SK-N-SH (cell line): ENCODE results near the gene TMEM132D. TPM values are rescaled to one million over a fixed set of nuclear protein-coding genes. Genes with fewer than 3 reads are reported as not detected.

Experiments used
- CTCF ChIA-PET: fragments of 300-600, 350-600 bp; formaldehyde crosslinking; extraction: SDS; loops from one replicate; lab custom pipeline; 2021; lab: Yijun Ruan, JAX
- POLR2A ChIA-PET: fragments of 350-600 bp; sonication (Branson Sonifier 250); formaldehyde crosslinking; extraction: SDS; loops from one replicate; lab custom pipeline; 2020; ENCODE audit warnings: antibody characterized with exemption, inconsistent platforms; lab: Yijun Ruan, JAX
- DNase-seq: peaks from one replicate; pipeline ENCODE4 v3.0.0; 2012
- H2AFZ ChIP-seq: fragments of 200-600 bp; sonication (generic); 2 replicates; pipeline ENCODE4 v1.8.1; 2016; ENCODE audit warnings: antibody characterized with exemption, mild to moderate bottlenecking, low read depth
- H3F3A ChIP-seq: fragments of 200-600 bp; sonication (generic); replicated peaks from 2 replicates; pipeline ENCODE3; 2016; ENCODE audit warnings: antibody characterized with exemption, mild to moderate bottlenecking; ENCODE audit not compliant: insufficient read depth
- H3K27ac ChIP-seq, 2 experiments: fragments of 200-500 bp in 1 of 2; fragments of 200-600 bp in 1 of 2; sonication (Bioruptor generic) in 1 of 2; sonication (generic), shearing (Covaris generic) in 1 of 2; 2 replicates each; pipeline versions ENCODE4 v1.5.1 to v1.6.1; 2014 to 2016; ENCODE audit warnings: low read depth in 2 of 2, inconsistent platforms in 1 of 2, low read length in 1 of 2, mild to moderate bottlenecking in 1 of 2, mixed read lengths in 1 of 2
- H3K27me3 ChIP-seq: fragments of 200-600 bp; sonication (generic), shearing (Covaris generic); 2 replicates; pipeline ENCODE4 v1.6.1; 2016; ENCODE audit warnings: mixed run types; ENCODE audit not compliant: insufficient read depth
- H3K36me3 ChIP-seq, 2 experiments: fragments of 200-500 bp in 1 of 2; fragments of 200-600 bp in 1 of 2; sonication (Bioruptor generic) in 1 of 2; sonication (generic) in 1 of 2; replicated peaks in 1 of 2; 2 replicates each; pipeline versions ENCODE3 to v1.5.1; 2014 to 2016; ENCODE audit warnings: low read length in 1 of 2, mild to moderate bottlenecking in 1 of 2; ENCODE audit not compliant: insufficient read depth in 2 of 2, control insufficient read depth in 1 of 2
- H3K4me1 ChIP-seq, 2 experiments: fragments of 200-500 bp in 1 of 2; fragments of 200-600 bp in 1 of 2; sonication (Bioruptor generic) in 1 of 2; sonication (generic), shearing (Covaris generic) in 1 of 2; 2 replicates each; pipeline versions ENCODE4 v1.5.1 to v1.6.1; 2014 to 2016; ENCODE audit warnings: low read depth in 1 of 2, low read length in 1 of 2, mixed run types in 1 of 2; ENCODE audit not compliant: insufficient read depth in 2 of 2, control insufficient read depth in 1 of 2
- H3K4me2 ChIP-seq: fragments of 200-600 bp; sonication (generic), shearing (Covaris generic); 2 replicates; pipeline ENCODE4 v1.6.1; 2017; ENCODE audit warnings: mixed run types
- H3K4me3 ChIP-seq, 2 experiments: fragments of 200-500 bp in 1 of 2; fragments of 200-600 bp in 1 of 2; sonication (Bioruptor generic) in 1 of 2; sonication (generic), shearing (Covaris generic) in 1 of 2; 2 replicates each; pipeline versions ENCODE4 v1.5.1 to v1.8.1; 2014 to 2016; ENCODE audit warnings: low read depth in 2 of 2, inconsistent platforms in 1 of 2, low read length in 1 of 2, mild to moderate bottlenecking in 1 of 2, mixed read lengths in 1 of 2, moderate library complexity in 1 of 2
- H3K79me2 ChIP-seq: fragments of 200-600 bp; sonication (generic); 2 replicates; pipeline ENCODE4 v1.8.1; 2017; ENCODE audit warnings: mild to moderate bottlenecking; ENCODE audit not compliant: insufficient read depth
- H3K9ac ChIP-seq: fragments of 200-600 bp; sonication (generic); 2 replicates; pipeline ENCODE4 v1.6.1; 2017; ENCODE audit warnings: mixed run types
- H3K9me2 ChIP-seq: fragments of 200-600 bp; sonication (generic); 2 replicates; pipeline ENCODE4 v1.6.1; 2017; ENCODE audit warnings: mixed run types
- H3K9me3 ChIP-seq: fragments of 200-600 bp; sonication (generic); 2 replicates; pipeline ENCODE4 v1.6.1; 2017; ENCODE audit warnings: mixed run types, mild to moderate bottlenecking, moderate library complexity
- H4K20me1 ChIP-seq: fragments of 200-600 bp; sonication (generic); 2 replicates; pipeline ENCODE4 v1.6.1; 2017; ENCODE audit warnings: mild to moderate bottlenecking, mixed run types; ENCODE audit not compliant: insufficient read depth
- GABPA ChIP-seq: IDR thresholded peaks from 2 replicates; pipeline ENCODE4 v1.4.0; 2012; ENCODE audit warnings: low read depth, mild to moderate bottlenecking
- NFIC ChIP-seq: IDR thresholded peaks from 2 replicates; pipeline ENCODE4 v1.4.0; 2012; ENCODE audit warnings: borderline replicate concordance
- NRF1 ChIP-seq: IDR thresholded peaks from 2 replicates; pipeline ENCODE4 v1.6.1; 2012; ENCODE audit warnings: low read depth, mild to moderate bottlenecking, low read length
- RCOR1 ChIP-seq: fragments of 150-350 bp; IDR thresholded peaks from 2 replicates; pipeline ENCODE4 v1.6.1; 2017; ENCODE audit warnings: antibody characterized with exemption, low read length
- RFX5 ChIP-seq: IDR thresholded peaks from 2 replicates; pipeline ENCODE4 v1.6.1; 2012; ENCODE audit warnings: mild to moderate bottlenecking, improper control_type of control experiment, low read length
- SIN3A ChIP-seq: IDR thresholded peaks from 2 replicates; pipeline ENCODE4 v1.6.1; 2012; ENCODE audit warnings: low read depth, mild to moderate bottlenecking, low read length, moderate library complexity, borderline replicate concordance
- TCF12 ChIP-seq: IDR thresholded peaks from 2 replicates; pipeline ENCODE4 v1.4.0; 2012
- YY1 ChIP-seq: IDR thresholded peaks from 2 replicates; pipeline ENCODE4 v1.4.0; 2012; ENCODE audit warnings: low read depth, mild to moderate bottlenecking
- WGBS: methylation state at CpG from one replicate; pipeline ENCODE4 v1.1.6; 2017; ENCODE audit warnings: low lambda C conversion rate; 5-methylcytosine and 5-hydroxymethylcytosine counted together
- polyA plus RNA-seq, 3 experiments: library from polyadenylated mRNA; depleted of rRNA; stranded (reverse); fragments of >200 nt; gene quantifications; 2 replicates each; pipeline ENCODE4 v1.2.3, GENCODE V29; 2012
- TF ChIP-seq, protein P1 (sequence below): fragments of 150-350 bp; IDR thresholded peaks from 2 replicates; pipeline ENCODE4 v1.6.1; 2016; ENCODE audit warnings: mild to moderate bottlenecking, low read depth, low read length
- TF ChIP-seq, protein P2 (sequence below): IDR thresholded peaks from 2 replicates; pipeline ENCODE4 v1.4.0; 2012; ENCODE audit warnings: low read depth, borderline replicate concordance
- TF ChIP-seq, protein P3 (sequence below): IDR thresholded peaks from 2 replicates; pipeline ENCODE4; 2012
- TF ChIP-seq, protein P4 (sequence below): IDR thresholded peaks from 2 replicates; pipeline ENCODE4 v1.4.0; 2012; ENCODE audit warnings: low read depth, borderline replicate concordance
- TF ChIP-seq, protein P5 (sequence below): fragments of 200-600 bp; sonication (generic); IDR thresholded peaks from 2 replicates; pipeline ENCODE4 v1.6.1; 2017; ENCODE audit warnings: antibody characterized with exemption, mild to moderate bottlenecking, moderate library complexity
- TF ChIP-seq, protein P6 (sequence below): fragments of 150-350 bp; IDR thresholded peaks from 2 replicates; pipeline ENCODE4 v1.6.1; 2017; ENCODE audit warnings: antibody characterized with exemption, low read length, low read depth, borderline replicate concordance

The TMEM132D gene
- polyA plus RNA-seq, 1 of the 3 experiments (the other 2 are of a cell fraction) = not detected

DNA sequence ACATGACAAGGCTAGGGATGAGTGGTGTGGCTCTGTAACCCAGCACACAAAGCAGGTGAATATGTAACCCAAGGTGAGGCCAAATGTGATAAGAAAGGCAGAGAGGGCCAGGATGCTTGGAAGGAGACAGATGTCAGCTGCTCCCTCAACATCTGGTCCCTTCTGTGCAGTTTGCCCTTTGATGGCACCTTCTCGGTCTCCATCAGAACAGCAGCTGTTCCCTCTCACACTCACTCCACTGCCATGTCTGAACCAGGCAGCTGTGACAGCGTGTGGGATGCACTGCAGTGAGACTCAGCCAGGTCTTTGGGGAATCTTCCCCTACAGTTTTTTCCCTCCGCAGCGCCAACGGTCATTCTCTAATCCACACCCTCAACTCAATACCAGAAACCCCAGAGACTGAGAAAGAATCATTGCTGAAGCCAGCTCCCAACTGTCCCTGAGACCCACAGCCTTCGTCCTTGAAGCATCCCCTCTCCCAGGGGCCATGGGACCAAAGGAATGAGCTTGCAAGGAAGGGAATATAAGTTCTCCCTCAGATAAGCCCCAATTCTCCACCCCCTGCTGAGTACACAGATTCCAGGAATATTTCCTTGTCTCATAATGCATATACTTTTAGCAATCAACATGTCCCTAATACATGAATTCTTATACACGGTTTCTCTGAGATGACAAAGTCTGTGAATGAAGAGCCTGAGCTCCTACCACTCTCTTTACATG lies 820.5 kb downstream of the TMEM132D start:
- Histone ChIP-seq H2AFZ (no peak overlapping the region), H3K9me2 (no peaks in the 10 kb centered on the region), H3K9me3 (no peaks in the 10 kb centered on the region), H3K27me3 (no peaks in the 10 kb centered on the region), H3K4me1 (no peaks in the 10 kb centered on the region), H3K4me2 (no peak overlapping the region), H3F3A (no peaks in the 10 kb centered on the region), H4K20me1 (no peaks in the 10 kb centered on the region), H3K9ac (no peak overlapping the region), H3K27ac (no peak overlapping the region), H3K79me2 (no peaks in the 10 kb centered on the region), H3K4me3 (no peak overlapping the region), H3K36me3 (no peaks in the 10 kb centered on the region)
- WGBS = 13% methylated on average over 7 of the region's 7 CpGs
- TF ChIP-seq SIN3A = no peak
- TF ChIP-seq YY1 = no peak
- TF ChIP-seq, protein P1, sequence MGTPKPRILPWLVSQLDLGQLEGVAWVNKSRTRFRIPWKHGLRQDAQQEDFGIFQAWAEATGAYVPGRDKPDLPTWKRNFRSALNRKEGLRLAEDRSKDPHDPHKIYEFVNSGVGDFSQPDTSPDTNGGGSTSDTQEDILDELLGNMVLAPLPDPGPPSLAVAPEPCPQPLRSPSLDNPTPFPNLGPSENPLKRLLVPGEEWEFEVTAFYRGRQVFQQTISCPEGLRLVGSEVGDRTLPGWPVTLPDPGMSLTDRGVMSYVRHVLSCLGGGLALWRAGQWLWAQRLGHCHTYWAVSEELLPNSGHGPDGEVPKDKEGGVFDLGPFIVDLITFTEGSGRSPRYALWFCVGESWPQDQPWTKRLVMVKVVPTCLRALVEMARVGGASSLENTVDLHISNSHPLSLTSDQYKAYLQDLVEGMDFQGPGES = no peak
- TF ChIP-seq, protein P2, sequence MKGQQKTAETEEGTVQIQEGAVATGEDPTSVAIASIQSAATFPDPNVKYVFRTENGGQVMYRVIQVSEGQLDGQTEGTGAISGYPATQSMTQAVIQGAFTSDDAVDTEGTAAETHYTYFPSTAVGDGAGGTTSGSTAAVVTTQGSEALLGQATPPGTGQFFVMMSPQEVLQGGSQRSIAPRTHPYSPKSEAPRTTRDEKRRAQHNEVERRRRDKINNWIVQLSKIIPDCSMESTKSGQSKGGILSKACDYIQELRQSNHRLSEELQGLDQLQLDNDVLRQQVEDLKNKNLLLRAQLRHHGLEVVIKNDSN = no peak
- no peak for TF ChIP-seq TCF12
- TF ChIP-seq, protein P3, sequence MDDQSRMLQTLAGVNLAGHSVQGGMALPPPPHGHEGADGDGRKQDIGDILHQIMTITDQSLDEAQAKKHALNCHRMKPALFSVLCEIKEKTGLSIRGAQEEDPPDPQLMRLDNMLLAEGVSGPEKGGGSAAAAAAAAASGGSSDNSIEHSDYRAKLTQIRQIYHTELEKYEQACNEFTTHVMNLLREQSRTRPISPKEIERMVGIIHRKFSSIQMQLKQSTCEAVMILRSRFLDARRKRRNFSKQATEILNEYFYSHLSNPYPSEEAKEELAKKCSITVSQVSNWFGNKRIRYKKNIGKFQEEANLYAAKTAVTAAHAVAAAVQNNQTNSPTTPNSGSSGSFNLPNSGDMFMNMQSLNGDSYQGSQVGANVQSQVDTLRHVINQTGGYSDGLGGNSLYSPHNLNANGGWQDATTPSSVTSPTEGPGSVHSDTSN = no peak
- TF ChIP-seq, protein P4, sequence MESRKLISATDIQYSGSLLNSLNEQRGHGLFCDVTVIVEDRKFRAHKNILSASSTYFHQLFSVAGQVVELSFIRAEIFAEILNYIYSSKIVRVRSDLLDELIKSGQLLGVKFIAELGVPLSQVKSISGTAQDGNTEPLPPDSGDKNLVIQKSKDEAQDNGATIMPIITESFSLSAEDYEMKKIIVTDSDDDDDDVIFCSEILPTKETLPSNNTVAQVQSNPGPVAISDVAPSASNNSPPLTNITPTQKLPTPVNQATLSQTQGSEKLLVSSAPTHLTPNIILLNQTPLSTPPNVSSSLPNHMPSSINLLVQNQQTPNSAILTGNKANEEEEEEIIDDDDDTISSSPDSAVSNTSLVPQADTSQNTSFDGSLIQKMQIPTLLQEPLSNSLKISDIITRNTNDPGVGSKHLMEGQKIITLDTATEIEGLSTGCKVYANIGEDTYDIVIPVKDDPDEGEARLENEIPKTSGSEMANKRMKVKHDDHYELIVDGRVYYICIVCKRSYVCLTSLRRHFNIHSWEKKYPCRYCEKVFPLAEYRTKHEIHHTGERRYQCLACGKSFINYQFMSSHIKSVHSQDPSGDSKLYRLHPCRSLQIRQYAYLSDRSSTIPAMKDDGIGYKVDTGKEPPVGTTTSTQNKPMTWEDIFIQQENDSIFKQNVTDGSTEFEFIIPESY = no peak
- TF ChIP-seq, protein P5, sequence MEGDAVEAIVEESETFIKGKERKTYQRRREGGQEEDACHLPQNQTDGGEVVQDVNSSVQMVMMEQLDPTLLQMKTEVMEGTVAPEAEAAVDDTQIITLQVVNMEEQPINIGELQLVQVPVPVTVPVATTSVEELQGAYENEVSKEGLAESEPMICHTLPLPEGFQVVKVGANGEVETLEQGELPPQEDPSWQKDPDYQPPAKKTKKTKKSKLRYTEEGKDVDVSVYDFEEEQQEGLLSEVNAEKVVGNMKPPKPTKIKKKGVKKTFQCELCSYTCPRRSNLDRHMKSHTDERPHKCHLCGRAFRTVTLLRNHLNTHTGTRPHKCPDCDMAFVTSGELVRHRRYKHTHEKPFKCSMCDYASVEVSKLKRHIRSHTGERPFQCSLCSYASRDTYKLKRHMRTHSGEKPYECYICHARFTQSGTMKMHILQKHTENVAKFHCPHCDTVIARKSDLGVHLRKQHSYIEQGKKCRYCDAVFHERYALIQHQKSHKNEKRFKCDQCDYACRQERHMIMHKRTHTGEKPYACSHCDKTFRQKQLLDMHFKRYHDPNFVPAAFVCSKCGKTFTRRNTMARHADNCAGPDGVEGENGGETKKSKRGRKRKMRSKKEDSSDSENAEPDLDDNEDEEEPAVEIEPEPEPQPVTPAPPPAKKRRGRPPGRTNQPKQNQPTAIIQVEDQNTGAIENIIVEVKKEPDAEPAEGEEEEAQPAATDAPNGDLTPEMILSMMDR = no peak
- TF ChIP-seq GABPA = no peak
- TF ChIP-seq RFX5 = no peak
- no peak for TF ChIP-seq RCOR1
- no peak for TF ChIP-seq NFIC
- TF ChIP-seq, protein P6, sequence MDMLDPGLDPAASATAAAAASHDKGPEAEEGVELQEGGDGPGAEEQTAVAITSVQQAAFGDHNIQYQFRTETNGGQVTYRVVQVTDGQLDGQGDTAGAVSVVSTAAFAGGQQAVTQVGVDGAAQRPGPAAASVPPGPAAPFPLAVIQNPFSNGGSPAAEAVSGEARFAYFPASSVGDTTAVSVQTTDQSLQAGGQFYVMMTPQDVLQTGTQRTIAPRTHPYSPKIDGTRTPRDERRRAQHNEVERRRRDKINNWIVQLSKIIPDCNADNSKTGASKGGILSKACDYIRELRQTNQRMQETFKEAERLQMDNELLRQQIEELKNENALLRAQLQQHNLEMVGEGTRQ = no peak
- TF ChIP-seq NRF1 = no peak
- POLR2A ChIA-PET = no interaction called here
- CTCF ChIA-PET = no interaction called here
- DNase-seq = no peak
